GM12878 (cell line): Measurements from ENCODE around the gene HPSE2. TPM values are rescaled to one million over a fixed set of nuclear protein-coding genes. Genes with fewer than 3 reads are reported as not detected.

ENCODE experiments used
- ATAC-seq: fragments of 200-7000 bp; cut with Tn5 transposase; 3 replicates; pipeline ENCODE4 v1.9.1; 2020; ENCODE audit warnings: mild to moderate bottlenecking, moderate library complexity
- BruUV-seq: library from RNA; stranded (reverse); fragments of 400-500 nt; replicated peaks from 2 replicates; lab custom pipeline; 2021; lab: Mats Ljungman, UMichigan
- CTCF ChIA-PET: fragments of 300-600 bp; sonication (Branson Sonifier 250); formaldehyde crosslinking; extraction: SDS; loops from one replicate; lab custom pipeline; 2021; ENCODE audit warnings: inconsistent platforms; lab: Yijun Ruan, JAX
- POLR2A ChIA-PET: fragments of 350-600 bp; formaldehyde crosslinking; extraction: SDS; loops from one replicate; lab custom pipeline; 2021; ENCODE audit warnings: inconsistent platforms; lab: Charles Lee
- RAD21 ChIA-PET: fragments of 300-600 bp; sonication (Branson Sonifier 250); formaldehyde crosslinking; loops from one replicate; lab custom pipeline; 2023; ENCODE audit warnings: antibody characterized with exemption; ENCODE audit not compliant: unreplicated experiment; lab: Charles Lee
- SMC1A ChIA-PET: fragments of 300-600 bp; sonication (Branson Sonifier 250); formaldehyde crosslinking; loops from one replicate; lab custom pipeline; 2023; ENCODE audit not compliant: unreplicated experiment, uncharacterized antibody; lab: Charles Lee
- DNase-seq: peaks from one replicate; pipeline ENCODE4 v3.0.0-alpha.2; 2011; ENCODE audit warnings: low read depth, low spot score
- FAIRE-seq: peaks from 3 replicates; lab custom pipeline; 2011; peaks lifted over from hg19 to GRCh38; lab: Jason Lieb, UNC
- H2AFZ ChIP-seq: 2 replicates; pipeline ENCODE4 v1.6.0; 2011; ENCODE audit warnings: low read depth, low read length, control low read depth; ENCODE audit not compliant: control insufficient read depth
- H3K27ac ChIP-seq: 2 replicates; pipeline ENCODE4 v1.5.1; 2011; ENCODE audit warnings: control low read depth; ENCODE audit not compliant: control insufficient read depth, insufficient read depth
- H3K27me3 ChIP-seq, 2 experiments: replicated peaks in 1 of 2; 2 replicates each; pipeline versions ENCODE4 v1.6.0 to v1.6.1; 2011; ENCODE audit warnings: low read length in 1 of 2; ENCODE audit not compliant: control insufficient read depth in 2 of 2, insufficient read depth in 2 of 2
- H3K36me3 ChIP-seq, 2 experiments: 2 replicates each; pipeline ENCODE4 v1.5.1; 2011; ENCODE audit warnings: low read length in 1 of 2; ENCODE audit not compliant: control insufficient read depth in 2 of 2, insufficient read depth in 2 of 2
- H3K4me1 ChIP-seq: 2 replicates; pipeline ENCODE4 v1.6.1; 2011; ENCODE audit warnings: mild to moderate bottlenecking, low read length, moderate library complexity, mixed read lengths; ENCODE audit not compliant: control insufficient read depth, insufficient read depth
- H3K4me2 ChIP-seq: 2 replicates; pipeline ENCODE4 v1.6.0; 2011; ENCODE audit warnings: control low read depth; ENCODE audit not compliant: control insufficient read depth, insufficient read depth
- H3K4me3 ChIP-seq: fragments of 200-600 bp; sonication (generic); 2 replicates; pipeline ENCODE4 v1.5.1; 2016
- H3K79me2 ChIP-seq: 2 replicates; pipeline ENCODE4 v1.6.0; 2011; ENCODE audit warnings: low read length; ENCODE audit not compliant: control insufficient read depth, insufficient read depth
- H3K9ac ChIP-seq: 2 replicates; pipeline ENCODE4 v1.8.0; 2011; ENCODE audit warnings: low read length, control low read depth, mixed read lengths; ENCODE audit not compliant: control insufficient read depth, insufficient read depth
- H3K9me3 ChIP-seq: replicated peaks from 3 replicates; pipeline ENCODE4 v1.5.1; 2011; ENCODE audit warnings: mild to moderate bottlenecking, low read length; ENCODE audit not compliant: control insufficient read depth, insufficient read depth
- H4K20me1 ChIP-seq: 2 replicates; pipeline ENCODE4 v1.6.0; 2011; ENCODE audit not compliant: control insufficient read depth, insufficient read depth
- CBX3 ChIP-seq: fragments of 200-600 bp; sonication (generic); IDR thresholded peaks from 2 replicates; pipeline ENCODE4 v1.6.1; 2016; ENCODE audit warnings: low read depth, borderline replicate concordance
- FOS ChIP-seq: IDR thresholded peaks from 3 replicates; pipeline ENCODE4 v1.6.1; 2011; ENCODE audit warnings: borderline replicate concordance; ENCODE audit not compliant: insufficient read length; ENCODE audit errors: extremely low read depth
- IRF4 ChIP-seq: IDR thresholded peaks from 2 replicates; pipeline ENCODE4 v1.6.1; 2011; ENCODE audit warnings: low read depth, low read length
- KLF5 ChIP-seq: fragments of 450-650 bp; IDR thresholded peaks from 2 replicates; pipeline ENCODE4 v1.6.1; 2014; ENCODE audit warnings: mild to moderate bottlenecking; ENCODE audit not compliant: partially characterized antibody
- MEF2B ChIP-seq: fragments of 450-650 bp; IDR thresholded peaks from 2 replicates; pipeline ENCODE4 v1.6.1; 2018; ENCODE audit warnings: mild to moderate bottlenecking, moderate library complexity; ENCODE audit not compliant: partially characterized antibody, poor library complexity, severe bottlenecking
- MTA2 ChIP-seq: fragments of 450-650 bp; IDR thresholded peaks from 2 replicates; pipeline ENCODE4 v1.6.1; 2016; ENCODE audit warnings: low read depth, mild to moderate bottlenecking, moderate library complexity
- MTA3 ChIP-seq: IDR thresholded peaks from 2 replicates; pipeline ENCODE4 v1.6.1; 2012; ENCODE audit warnings: low read length, inconsistent platforms, borderline replicate concordance
- NFXL1 ChIP-seq: fragments of 450-650 bp; IDR thresholded peaks from 2 replicates; pipeline ENCODE4 v1.6.1; 2017; ENCODE audit warnings: antibody characterized with exemption, mild to moderate bottlenecking, borderline replicate concordance
- NRF1 ChIP-seq: conservative IDR thresholded peaks from 2 replicates; pipeline ENCODE4 v1.6.1; 2011; ENCODE audit warnings: mild to moderate bottlenecking, low read depth, low read length, improper control_type of control experiment
- PKNOX1 ChIP-seq: fragments of 450-650 bp; IDR thresholded peaks from 2 replicates; pipeline ENCODE4 v1.6.1; 2016; ENCODE audit warnings: mild to moderate bottlenecking
- POLR2AphosphoS5 ChIP-seq: IDR thresholded peaks from 2 replicates; pipeline ENCODE4 v1.6.1; 2011; ENCODE audit warnings: mild to moderate bottlenecking, low read length, inconsistent platforms
- RELB ChIP-seq: fragments of 450-650 bp; IDR thresholded peaks from 2 replicates; pipeline ENCODE4 v1.6.1; 2017; ENCODE audit warnings: low read depth, mild to moderate bottlenecking, moderate library complexity
- SREBF1 ChIP-seq: IDR thresholded peaks from 2 replicates; pipeline ENCODE4 v1.6.1; 2012; ENCODE audit warnings: mild to moderate bottlenecking, low read length
- SUPT20H ChIP-seq: IDR thresholded peaks from 2 replicates; pipeline ENCODE4 v1.6.1; 2011; ENCODE audit warnings: low read depth, mild to moderate bottlenecking, low read length, moderate library complexity, borderline replicate concordance; ENCODE audit not compliant: control insufficient read depth
- TARDBP ChIP-seq: IDR thresholded peaks from 2 replicates; pipeline ENCODE4 v1.6.1; 2016; ENCODE audit warnings: borderline replicate concordance
- TCF3 ChIP-seq: IDR thresholded peaks from 2 replicates; pipeline ENCODE4 v1.6.1; 2012; ENCODE audit warnings: low read depth, mild to moderate bottlenecking, low read length, borderline replicate concordance; ENCODE audit not compliant: insufficient read depth
- USF2 ChIP-seq: IDR thresholded peaks from 2 replicates; pipeline ENCODE4 v1.6.1; 2011; ENCODE audit warnings: low read depth, low read length, improper control_type of control experiment, borderline replicate concordance
- ZBTB33 ChIP-seq: fragments of 450-650 bp; IDR thresholded peaks from 2 replicates; pipeline ENCODE4 v1.6.1; 2017; ENCODE audit warnings: mild to moderate bottlenecking
- ZNF384 ChIP-seq: IDR thresholded peaks from 2 replicates; pipeline ENCODE4 v1.6.1; 2012; ENCODE audit warnings: low read depth, mild to moderate bottlenecking, low read length, improper control_type of control experiment, borderline replicate concordance
- ZNF622 ChIP-seq: fragments of 450-650 bp; IDR thresholded peaks from 2 replicates; pipeline ENCODE4 v1.6.1; 2017; ENCODE audit warnings: mild to moderate bottlenecking, inconsistent platforms
- ZZZ3 ChIP-seq: IDR thresholded peaks from 2 replicates; pipeline ENCODE4 v1.6.1; 2011; ENCODE audit warnings: low read depth; ENCODE audit not compliant: control insufficient read depth, insufficient read length
- in situ Hi-C: fragments of 300-500 bp; cut with MboI; formaldehyde crosslinking; loops from 9 replicates; pipeline ENCODE4 v1.14.3; 2018; ENCODE audit warnings: mixed read lengths
- intact Hi-C: fragments of 100-400 bp; cut with micrococcal nuclease; formaldehyde crosslinking; loops from one replicate; pipeline ENCODE4 v1.14.2; 2022; ENCODE audit not compliant: unreplicated experiment
- polyA plus RNA-seq, 11 experiments: library from polyadenylated mRNA; depleted of rRNA in 4 of 11; unstranded in 6 of 11; stranded (reverse) in 5 of 11; fragments of >200 nt; fragmentation: Nextera tagmentation in 4 of 11; fragmentation: Illumina TruSeq in 1 of 11; extraction: Ambion mirVana in 4 of 11; extraction: Trizol in 1 of 11; gene quantifications; 1 replicate in 1 of 11; 2 replicates in 10 of 11; pipeline versions ENCODE4 v1.2.1 to v1.2.3, GENCODE V29; 2011 to 2016; ENCODE audit warnings: inconsistent platforms in 2 of 11, missing spikeins in 2 of 11, low read depth in 1 of 11
- total RNA-seq, 4 experiments: library from RNA; depleted of rRNA in 3 of 4; stranded (reverse); fragments of >200 nt in 3 of 4; fragmentation: Illumina TruSeq in 1 of 4; extraction: Trizol in 1 of 4; gene quantifications; 2 replicates each; pipeline versions ENCODE4 v1.2.1 to v1.2.3, GENCODE V29; 2013 to 2021

HPSE2 gene
- total and polyA plus RNA-seq, 10 of the 15 experiments (the other 5 are each of a cell fraction or from before 2014, with no cell fraction given), result 0.06 TPM; not detected in 9

GRCh38 chr10:98539578-98539977, 696.1 kb downstream of the HPSE2 start (continued):
- TF ChIP-seq TCF3 (no peak), PKNOX1 (no peak), NRF1 (no peak), NFXL1 (no peak), SUPT20H (no peak), POLR2AphosphoS5 (no peak), MTA3 (no peak), CBX3 (no peak), KLF5 (no peak), MEF2B (no peak), TARDBP (no peak), MTA2 (no peak), IRF4 (no peak)

GRCh38 chr10:98538472-98538871, 697.2 kb downstream of the HPSE2 start:
- intact Hi-C loops (no loop called here), in situ Hi-C loops (no loop called here)
- no peaks in the 10 kb centered on the region; a peak in 1 of 4 replicates for H3K27me3 ChIP-seq
- H3K4me1 ChIP-seq, result no peaks in the 10 kb centered on the region
- ATAC-seq (no peak), FAIRE-seq (no peak), DNase-seq (no peak)
- H2AFZ ChIP-seq, result no peak overlapping the region
- H3K4me3 ChIP-seq, result no peak overlapping the region
- no peaks in the 10 kb centered on the region for H3K79me2 ChIP-seq
- CTCF ChIA-PET, result no interaction called here
- H4K20me1 ChIP-seq, result no peaks in the 10 kb centered on the region
- H3K36me3 ChIP-seq, result no peaks in the 10 kb centered on the region
- SMC1A ChIA-PET, result interaction anchor here (0.7 kb wide), 1 partner anchor 45 kb away, joined by 3 read pairs; no protein-coding TSS in a partner anchor
- no peaks in the 10 kb centered on the region for H3K9me3 ChIP-seq
- H3K4me2 ChIP-seq, result no peak overlapping the region
- POLR2A ChIA-PET, result no interaction called here
- H3K9ac ChIP-seq, result no peak overlapping the region
- H3K27ac ChIP-seq, result no peak overlapping the region
- RAD21 ChIA-PET, result no interaction called here
- no TSS peak for BruUV-seq
- TF ChIP-seq POLR2AphosphoS5 (no peak), USF2 (no peak), ZBTB33 (no peak), FOS (no peak), RELB (no peak), ZNF384 (no peak), ZZZ3 (no peak), ZNF622 (no peak), SREBF1 (no peak)
